Type B pancreatic cell (in vitro differentiated cells): Measurements from ENCODE around the gene OR9A4. TPM values are rescaled to one million over a fixed set of nuclear protein-coding genes. Genes with fewer than 3 reads are reported as not detected.

Source experiments
- DNase-seq: peaks from one replicate; pipeline ENCODE4 v3.0.0; 2021; ENCODE audit warnings: mixed read lengths; ENCODE audit not compliant: unreplicated experiment; ENCODE audit errors: extremely low spot score
- H3K27ac Mint-ChIP-seq: 2 replicates; pipeline ENCODE4 v1.8.0; 2021; ENCODE audit warnings: mild to moderate bottlenecking, mixed read lengths
- H3K27me3 Mint-ChIP-seq: 2 replicates; pipeline ENCODE4 v1.8.0; 2021; ENCODE audit warnings: mixed read lengths
- H3K36me3 Mint-ChIP-seq: 2 replicates; pipeline ENCODE4 v1.8.0; 2021; ENCODE audit warnings: mixed read lengths
- H3K4me1 Mint-ChIP-seq: one replicate; pipeline ENCODE4 v1.8.0; 2021; ENCODE audit warnings: mixed read lengths; ENCODE audit not compliant: unreplicated experiment
- H3K4me3 Mint-ChIP-seq: 2 replicates; pipeline ENCODE4 v1.8.0; 2021; ENCODE audit warnings: mild to moderate bottlenecking, mixed read lengths
- H3K9me3 Mint-ChIP-seq: 2 replicates; pipeline ENCODE4 v1.8.0; 2021; ENCODE audit warnings: mixed read lengths
- total RNA-seq: library from RNA; stranded (reverse); gene quantifications from 2 replicates; pipeline ENCODE4 v1.2.1, GENCODE V29; 2021; ENCODE audit warnings: low replicate concordance
- TF ChIP-seq, protein P1 (sequence below): fragments of 200-600 bp; sonication (generic); conservative IDR thresholded peaks from 2 replicates; pipeline ENCODE4 v1.5.0; 2021; ENCODE audit warnings: antibody characterized with exemption, mild to moderate bottlenecking

The OR9A4 gene
- total RNA-seq, 1 donor from 2014 or later = not detected

DNA sequence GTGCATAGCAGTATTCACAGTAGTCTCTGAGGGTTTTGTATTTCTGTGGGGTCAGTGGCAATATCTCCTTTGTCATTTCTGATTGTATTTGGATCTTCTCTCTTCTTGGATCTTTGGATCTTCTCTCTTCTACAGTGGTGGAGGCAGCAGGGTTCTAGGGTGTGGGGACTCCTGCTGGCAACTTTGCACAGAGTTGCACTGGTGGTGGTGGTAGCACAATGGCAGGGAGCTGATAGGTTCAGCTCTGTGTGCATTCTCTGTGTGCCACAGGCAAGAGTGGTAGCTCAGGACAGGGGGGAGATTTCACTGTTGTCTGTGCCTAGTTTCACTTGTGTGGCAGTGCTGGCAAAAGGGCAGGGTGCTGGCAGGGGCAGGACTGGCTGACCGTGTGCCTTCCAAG, 39.8 kb upstream of the OR9A4 start:
- Mint-ChIP-seq H3K27ac (no peak overlapping the region), H3K4me3 (no peak overlapping the region), H3K9me3 (no peaks in the 10 kb centered on the region), H3K4me1 (no peaks in the 10 kb centered on the region), H3K36me3 (no peaks in the 10 kb centered on the region), H3K27me3 (no peaks in the 10 kb centered on the region)
- no peak for DNase-seq
- TF ChIP-seq, protein P1, sequence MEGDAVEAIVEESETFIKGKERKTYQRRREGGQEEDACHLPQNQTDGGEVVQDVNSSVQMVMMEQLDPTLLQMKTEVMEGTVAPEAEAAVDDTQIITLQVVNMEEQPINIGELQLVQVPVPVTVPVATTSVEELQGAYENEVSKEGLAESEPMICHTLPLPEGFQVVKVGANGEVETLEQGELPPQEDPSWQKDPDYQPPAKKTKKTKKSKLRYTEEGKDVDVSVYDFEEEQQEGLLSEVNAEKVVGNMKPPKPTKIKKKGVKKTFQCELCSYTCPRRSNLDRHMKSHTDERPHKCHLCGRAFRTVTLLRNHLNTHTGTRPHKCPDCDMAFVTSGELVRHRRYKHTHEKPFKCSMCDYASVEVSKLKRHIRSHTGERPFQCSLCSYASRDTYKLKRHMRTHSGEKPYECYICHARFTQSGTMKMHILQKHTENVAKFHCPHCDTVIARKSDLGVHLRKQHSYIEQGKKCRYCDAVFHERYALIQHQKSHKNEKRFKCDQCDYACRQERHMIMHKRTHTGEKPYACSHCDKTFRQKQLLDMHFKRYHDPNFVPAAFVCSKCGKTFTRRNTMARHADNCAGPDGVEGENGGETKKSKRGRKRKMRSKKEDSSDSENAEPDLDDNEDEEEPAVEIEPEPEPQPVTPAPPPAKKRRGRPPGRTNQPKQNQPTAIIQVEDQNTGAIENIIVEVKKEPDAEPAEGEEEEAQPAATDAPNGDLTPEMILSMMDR = no peak

DNA sequence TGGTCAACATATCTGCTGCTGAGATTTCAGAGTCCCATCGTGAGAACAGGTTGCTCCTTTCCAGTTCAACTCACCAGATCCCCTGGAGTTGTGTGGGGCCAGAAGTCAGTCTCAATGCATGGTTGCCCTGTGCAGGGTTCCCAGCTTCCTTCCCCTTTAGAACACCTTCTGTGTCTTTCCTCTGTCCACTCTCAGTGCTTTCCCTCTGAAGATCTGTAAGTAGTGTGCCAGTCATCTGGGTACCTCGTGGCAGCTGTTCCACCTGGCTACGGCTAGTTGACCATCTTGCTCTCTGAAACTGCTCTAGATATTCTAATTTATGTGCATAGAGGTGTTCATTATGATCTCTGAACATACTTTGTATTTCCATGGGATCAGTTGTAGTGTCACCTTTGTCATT, 38.8 kb upstream of the OR9A4 start:
- H3K4me1 Mint-ChIP-seq = no peaks in the 10 kb centered on the region
- no peaks in the 10 kb centered on the region for H3K9me3 Mint-ChIP-seq
- H3K27me3 Mint-ChIP-seq = no peaks in the 10 kb centered on the region
- no peak overlapping the region for H3K4me3 Mint-ChIP-seq
- no peak for DNase-seq
- no peak overlapping the region for H3K27ac Mint-ChIP-seq
- TF ChIP-seq, protein P1 = no peak
- no peaks in the 10 kb centered on the region for H3K36me3 Mint-ChIP-seq

DNA sequence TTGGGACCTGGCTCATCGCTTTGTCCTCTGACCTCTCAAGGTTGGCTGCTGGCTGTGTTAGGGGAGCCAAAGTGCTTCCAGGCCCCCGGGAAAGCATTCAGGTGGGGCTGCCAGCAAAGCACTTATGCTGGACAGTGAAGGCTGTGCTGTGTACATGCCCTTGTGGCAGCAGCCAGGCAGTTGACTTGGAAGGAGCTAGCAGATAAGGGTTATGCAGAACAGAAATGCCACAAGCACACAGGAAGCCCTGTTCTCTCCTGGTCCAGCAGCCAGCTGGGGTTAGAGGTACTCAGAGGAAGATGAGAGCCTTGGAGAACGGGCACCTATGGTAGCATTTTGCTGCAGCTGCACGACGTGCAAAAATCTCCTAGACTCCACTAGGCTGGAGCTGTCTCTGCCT, 35.2 kb upstream of the OR9A4 start:
- Mint-ChIP-seq H3K4me1 (no peaks in the 10 kb centered on the region), H3K4me3 (no peak overlapping the region), H3K27ac (no peak overlapping the region), H3K36me3 (no peaks in the 10 kb centered on the region), H3K27me3 (no peaks in the 10 kb centered on the region), H3K9me3 (no peaks in the 10 kb centered on the region)
- no peak for DNase-seq
- TF ChIP-seq, protein P1 = no peak

DNA sequence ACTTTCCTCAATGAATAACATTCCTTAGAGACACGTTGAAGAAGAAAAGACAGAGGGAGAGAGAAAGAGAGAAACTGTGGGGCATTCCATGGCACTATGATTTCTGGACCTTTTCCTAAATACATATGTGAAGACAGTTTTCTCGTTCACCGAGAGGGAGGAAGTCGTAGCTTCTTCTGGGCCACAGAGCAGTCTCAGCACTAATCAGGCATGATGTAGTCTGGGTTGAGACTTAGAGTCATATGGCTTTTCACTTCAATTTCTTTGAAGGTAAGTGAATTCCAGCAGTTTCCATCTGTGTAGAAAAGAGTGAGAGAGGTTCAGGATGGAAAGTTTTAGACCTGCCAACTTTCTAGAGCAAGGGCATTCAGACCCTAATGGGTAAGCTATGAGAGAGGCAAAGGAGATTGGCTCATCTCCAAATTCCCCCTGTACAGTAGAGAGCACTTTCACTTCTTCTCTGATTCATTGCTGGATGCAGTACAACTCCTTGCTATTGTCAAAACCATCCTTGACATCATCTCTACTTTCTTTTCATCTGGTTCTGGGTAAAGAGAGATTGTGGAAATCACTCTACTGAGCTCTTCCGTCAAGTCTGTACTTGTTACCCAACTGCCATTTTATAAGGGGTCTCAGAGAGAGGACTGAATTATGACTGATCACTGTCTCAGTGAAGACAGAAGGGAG, 31.5 kb upstream of the OR9A4 start:
- no peak overlapping the region for H3K27ac Mint-ChIP-seq
- H3K4me1 Mint-ChIP-seq = no peaks in the 10 kb centered on the region
- TF ChIP-seq, protein P1 = no peak
- no peaks in the 10 kb centered on the region for H3K9me3 Mint-ChIP-seq
- DNase-seq = no peak
- H3K27me3 Mint-ChIP-seq = no peaks in the 10 kb centered on the region
- no peaks in the 10 kb centered on the region for H3K36me3 Mint-ChIP-seq
- no peak overlapping the region for H3K4me3 Mint-ChIP-seq

DNA sequence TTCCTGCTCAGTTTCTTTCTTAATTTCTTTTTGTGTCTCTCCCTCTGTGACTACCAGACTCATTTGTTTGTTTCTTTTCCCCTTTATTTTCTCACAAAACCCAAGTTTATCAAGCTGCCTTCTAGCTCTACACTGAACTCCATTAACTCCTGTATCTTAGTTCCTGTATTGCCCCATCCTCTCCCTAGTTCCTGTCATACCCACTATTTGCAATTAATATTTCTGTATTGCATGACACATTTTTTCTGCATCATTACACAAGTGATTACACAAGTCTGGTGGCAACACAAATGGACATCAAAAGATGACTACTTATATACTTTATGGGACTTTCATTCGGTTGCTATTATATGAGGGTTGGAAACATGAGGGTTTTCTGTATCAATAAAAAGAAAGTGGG, 26.9 kb upstream of the OR9A4 start:
- no peak overlapping the region for H3K4me3 Mint-ChIP-seq
- H3K27ac Mint-ChIP-seq = no peak overlapping the region
- H3K9me3 Mint-ChIP-seq = no peaks in the 10 kb centered on the region
- no peaks in the 10 kb centered on the region for H3K36me3 Mint-ChIP-seq
- H3K4me1 Mint-ChIP-seq = no peaks in the 10 kb centered on the region
- TF ChIP-seq, protein P1 = no peak
- no peaks in the 10 kb centered on the region for H3K27me3 Mint-ChIP-seq
- DNase-seq = no peak
